GM19372 (cell line): Measurements from ENCODE around the gene CYP2U1.
"Not testable (repeated sequence)": the region's sequence is repeated elsewhere in the genome, so short reads cannot be mapped to it uniquely, and the experiment has no call there.

Experiments used
- ATAC-seq: cut with Tn5 transposase; IDR thresholded peaks from one replicate; pipeline ENCODE4 v1.9.1; 2021; ENCODE audit warnings: mild to moderate bottlenecking, low read depth, moderate library complexity; ENCODE audit not compliant: unreplicated experiment

CYP2U1 gene

GRCh38 chr4:107930821-107931774 lies at the start of gene CYP2U1:
Gene CYP2U1 (plus strand): TSS chr4:107931549. CDS start chr4:107931644, 95 bp downstream.
- peak; percentile 90 for ATAC-seq

- ATAC-seq = no peak
Observed at GRCh38 chr4:107885865-107886264, 45.5 kb upstream of the CYP2U1 start.

- no peak for ATAC-seq
Observed at GRCh38 chr4:107888237-107888636, 43.1 kb upstream of the CYP2U1 start.

DNA sequence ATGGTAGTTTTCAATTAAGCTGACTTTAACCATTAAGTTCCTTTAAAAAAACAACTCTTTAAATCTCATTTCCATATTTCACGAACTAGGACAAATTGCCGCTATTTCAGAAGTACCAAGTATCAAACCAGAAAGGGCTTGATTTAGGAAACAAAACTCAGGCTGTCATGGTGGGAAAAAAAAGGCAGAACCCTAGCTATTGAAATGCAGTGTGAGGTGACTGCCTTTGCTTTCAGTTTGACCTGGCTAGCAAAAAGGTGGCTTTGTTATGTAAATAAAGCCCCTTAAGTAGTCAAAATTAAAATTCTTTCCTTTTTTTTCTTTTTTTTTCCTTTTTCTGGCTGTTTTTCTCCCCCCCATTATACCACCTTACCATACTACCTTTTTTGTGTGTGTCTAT lies 40.6 kb upstream of the CYP2U1 start:
- ATAC-seq = no peak

- ATAC-seq = no peak
Observed at GRCh38 chr4:107891299-107891698, 40.0 kb upstream of the CYP2U1 start.

DNA sequence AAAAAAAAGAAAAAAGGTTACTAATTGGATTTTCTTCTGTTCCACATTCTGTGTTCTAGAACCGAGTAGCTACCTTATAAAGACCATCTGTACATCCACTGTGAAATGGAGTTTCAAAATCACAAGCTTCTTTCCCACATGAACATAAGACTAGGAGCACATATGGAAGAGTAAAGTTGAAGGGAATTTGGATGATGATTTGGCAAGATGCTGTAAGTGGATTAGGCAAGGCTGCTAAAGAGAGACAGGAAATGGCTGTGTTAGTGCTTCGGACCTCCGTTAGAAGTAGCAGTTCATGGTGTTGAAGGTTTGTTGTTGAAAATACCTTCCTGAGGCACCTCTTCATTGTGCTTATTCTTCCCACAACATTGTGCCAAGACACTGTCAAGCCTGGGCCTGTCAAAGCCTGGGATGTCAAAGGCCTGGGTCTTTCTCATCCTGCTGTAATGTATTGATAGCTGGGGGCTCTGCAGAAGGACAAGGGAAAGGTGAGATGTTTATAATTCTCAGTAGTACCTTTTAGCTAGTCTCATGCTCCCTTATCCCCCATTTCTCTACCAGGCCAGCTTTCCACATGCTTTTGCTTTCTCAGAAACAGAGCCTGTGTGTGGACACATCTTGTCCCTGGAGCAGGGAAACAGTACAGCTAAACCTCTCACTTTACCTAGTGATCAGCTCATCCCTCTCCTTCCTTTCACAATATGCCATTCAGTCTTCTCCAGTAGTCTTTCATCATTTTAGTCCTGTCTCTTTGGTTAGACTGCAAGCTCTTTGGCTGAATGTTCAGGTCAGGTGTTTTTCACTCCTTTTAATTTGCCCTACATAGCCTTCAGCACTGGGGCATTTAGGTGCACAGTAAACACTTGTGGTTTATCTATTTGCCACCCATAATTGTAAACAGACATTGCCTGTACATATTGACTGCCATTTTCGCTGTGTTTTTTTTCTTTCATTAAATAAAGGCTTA lies 37.9 kb upstream of the CYP2U1 start:
- ATAC-seq = no peak

- no peak for ATAC-seq
Observed at GRCh38 chr4:107894138-107894603, 37.2 kb upstream of the CYP2U1 start.

GRCh38 chr4:107896158-107896645 lies 35.1 kb upstream of the CYP2U1 start:
- ATAC-seq = no peak

DNA sequence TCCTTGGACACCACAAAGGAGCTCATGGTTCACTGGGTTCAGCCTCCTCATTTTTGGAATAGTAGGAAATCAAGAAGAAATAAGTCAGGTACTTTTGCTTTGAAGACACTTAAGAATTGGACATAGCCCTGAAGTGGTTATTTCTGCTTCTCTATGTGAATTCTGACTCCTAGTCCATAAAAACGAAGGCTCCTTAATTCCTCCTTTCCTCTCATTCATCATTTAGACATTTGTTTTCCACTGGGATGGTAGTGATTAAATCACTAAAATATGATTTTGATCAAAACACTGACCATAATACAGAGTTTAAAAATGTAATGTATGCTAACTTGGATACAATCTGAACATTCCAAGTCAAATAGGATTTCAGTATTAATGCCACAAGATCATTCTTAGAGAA lies 34.7 kb upstream of the CYP2U1 start:
- no peak for ATAC-seq

DNA sequence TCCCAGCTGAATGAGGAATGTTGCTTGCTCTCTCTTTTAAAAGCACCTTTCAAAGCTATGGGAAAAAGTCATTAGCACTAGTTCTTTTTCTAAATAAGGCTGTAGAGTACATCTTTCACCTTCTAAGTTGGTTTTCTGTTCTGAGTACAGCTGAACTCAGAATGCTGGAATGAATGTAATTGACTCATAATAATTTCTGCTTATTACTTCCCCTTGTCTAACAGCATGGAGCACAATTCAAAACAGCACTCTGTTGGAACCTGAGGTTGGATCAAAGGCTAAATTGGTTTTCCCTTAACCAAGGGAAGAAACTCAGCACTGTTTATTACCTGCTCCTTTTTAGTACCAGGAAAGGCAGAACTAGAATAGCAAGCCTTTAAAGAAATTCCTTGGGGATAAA lies 33.5 kb upstream of the CYP2U1 start:
- ATAC-seq = no peak

DNA sequence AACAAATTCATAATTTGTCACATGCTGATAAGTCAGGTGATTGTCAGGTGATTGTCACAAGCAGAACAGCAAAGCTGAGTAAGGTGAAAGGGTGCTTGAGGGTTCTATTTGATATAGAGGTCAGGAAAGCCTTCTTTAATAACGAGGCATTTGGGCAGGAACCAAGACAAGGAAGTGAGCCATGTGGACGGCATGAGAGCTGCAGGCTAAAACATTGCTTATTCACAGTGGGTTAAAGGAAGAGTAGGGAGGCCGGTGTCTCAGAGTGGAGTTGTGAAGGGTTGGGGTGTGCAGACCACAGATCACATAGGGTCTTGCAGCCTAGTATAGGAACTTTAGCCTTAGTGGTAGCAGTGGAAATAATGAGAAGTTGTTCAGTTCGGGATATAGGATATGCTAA lies 31.3 kb upstream of the CYP2U1 start:
- no peak for ATAC-seq

DNA sequence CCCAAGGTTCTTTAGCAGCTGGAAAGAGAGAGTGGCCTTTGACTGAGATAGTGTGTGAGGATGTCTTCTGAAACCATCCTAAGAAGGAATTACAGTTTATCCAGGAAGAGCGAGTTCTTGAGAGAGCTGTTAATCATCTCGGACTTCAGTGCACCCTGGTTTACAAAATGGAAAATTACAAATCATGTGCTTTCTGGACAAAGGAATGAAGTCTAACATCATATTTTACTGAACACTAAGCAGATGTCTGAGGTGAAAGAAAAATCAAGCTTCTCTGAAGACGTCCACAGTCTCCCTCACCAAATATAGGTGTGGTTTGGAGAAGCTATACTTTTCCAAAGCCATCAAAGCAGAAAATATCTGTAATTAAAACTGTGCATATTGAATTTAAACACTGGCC lies 30.8 kb upstream of the CYP2U1 start:
- ATAC-seq = no peak

DNA sequence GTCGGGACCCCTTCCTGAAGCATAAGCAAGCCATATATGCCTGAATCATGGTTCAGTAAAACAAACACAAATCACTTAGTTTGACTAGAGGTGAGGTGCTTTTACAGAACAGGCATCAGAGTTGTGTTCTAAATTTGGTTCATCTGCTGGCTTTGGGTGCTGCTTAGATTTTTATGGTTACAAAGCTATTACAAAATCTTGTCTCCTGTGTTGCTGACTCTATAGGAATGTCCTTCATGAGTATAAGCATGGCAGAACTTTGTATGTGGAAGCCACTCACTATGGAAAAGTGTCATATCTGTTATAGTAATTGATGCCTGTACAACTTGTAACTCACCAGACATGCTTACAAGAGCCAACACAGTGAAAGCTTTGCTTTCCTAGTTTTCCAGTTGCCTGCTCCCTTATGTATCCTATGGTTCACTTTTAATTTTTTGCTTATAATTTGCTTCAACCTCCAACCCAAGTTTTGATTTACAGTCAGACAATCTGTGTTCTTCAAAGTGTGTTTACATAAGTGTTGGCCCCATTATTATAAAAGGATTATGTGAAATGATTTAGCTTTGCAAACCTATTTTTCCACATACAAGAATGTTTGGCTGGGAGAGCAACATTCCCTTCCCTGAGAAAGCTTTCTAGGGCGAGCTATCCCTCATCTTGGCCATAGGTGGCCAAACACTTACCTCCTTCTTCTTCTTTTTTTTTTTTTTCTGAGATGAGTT lies 30.0 kb upstream of the CYP2U1 start:
- no peak for ATAC-seq

DNA sequence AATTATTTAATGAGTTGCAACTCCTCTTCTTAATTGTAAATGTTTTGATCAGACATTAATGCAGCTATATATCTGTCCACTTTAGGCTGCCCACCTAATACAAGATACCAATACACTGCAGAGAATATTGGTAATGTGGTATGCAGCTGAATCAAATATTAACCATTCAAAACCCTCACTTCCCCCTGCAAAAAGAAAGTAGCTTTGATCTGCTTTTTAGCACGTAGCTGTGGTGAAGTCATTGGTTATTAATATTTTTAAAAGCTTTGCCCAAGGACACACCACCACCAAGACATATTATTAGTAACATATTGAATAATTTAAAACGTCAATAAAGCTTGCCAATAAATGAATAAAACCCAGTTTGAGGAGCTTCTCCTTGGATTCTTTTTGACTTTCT lies 28.6 kb upstream of the CYP2U1 start:
- peak; percentile 84 for ATAC-seq

DNA sequence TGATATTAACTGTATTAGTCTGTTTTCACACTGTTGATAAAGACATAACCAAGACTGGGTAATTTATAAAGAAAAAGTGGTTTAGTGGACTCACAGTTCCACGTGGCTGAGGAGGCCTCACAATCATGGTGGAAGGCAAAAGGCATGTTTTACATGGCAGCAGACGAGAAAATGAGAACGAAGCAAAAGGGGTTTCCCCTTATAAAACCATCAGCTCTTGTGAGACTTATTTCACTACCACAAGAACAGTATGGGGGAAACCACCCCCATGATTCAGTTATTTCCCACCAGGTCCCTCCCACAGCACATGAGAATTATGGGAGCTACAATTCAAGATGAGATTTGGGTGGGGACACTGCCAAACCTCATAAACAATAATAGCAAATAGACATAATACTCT lies 26.3 kb upstream of the CYP2U1 start:
- ATAC-seq = not testable (repeated sequence)

- ATAC-seq = no peak
Observed at GRCh38 chr4:107906458-107907100, 24.8 kb upstream of the CYP2U1 start.

GRCh38 chr4:107908377-107908776 lies 23.0 kb upstream of the CYP2U1 start:
- ATAC-seq = no peak

- peak; percentile 83 for ATAC-seq
Observed at GRCh38 chr4:107913283-107913899, 18.0 kb upstream of the CYP2U1 start.

- ATAC-seq = no peak
Observed at GRCh38 chr4:107915220-107915619, 16.1 kb upstream of the CYP2U1 start.
